ENCODE data around the gene ZNF138. TPM values are rescaled to one million over a fixed set of nuclear protein-coding genes. Genes with fewer than 3 reads are reported as not detected.
"Not testable (repeated sequence)": the region's sequence is repeated elsewhere in the genome, so short reads cannot be mapped to it uniquely, and the experiment has no call there.

Gene ZNF138
- polyA plus RNA-seq, 1 donor from 2014 or later = 50.4 TPM

- Histone ChIP-seq H2AFZ (ENCODE audit: low read depth, low read length) (no peak overlapping the region), H3K27ac (ENCODE audit: low read length) (no peak overlapping the region), H3K4me3 (ENCODE audit: low read length) (no peak overlapping the region), H3K9me3 (ENCODE audit: low read length) (peaks cover 5% of the 10 kb centered on the region), H3K9ac (ENCODE audit: low read length) (no peak overlapping the region), H3K27me3 (ENCODE audit: insufficient read depth, low read depth, low read length) (no peaks in the 10 kb centered on the region), H3K4me2 (ENCODE audit: low read length) (no peak overlapping the region), H3F3A (ENCODE audit: insufficient read depth, low read length, poor library complexity, severe bottlenecking) (no peaks in the 10 kb centered on the region), H3K9me2 (ENCODE audit: insufficient read depth, low read length) (no peaks in the 10 kb centered on the region), H3K79me2 (replicated peaks; ENCODE audit: insufficient read depth, low read length) (no peaks in the 10 kb centered on the region), H3K36me3 (ENCODE audit: insufficient read depth, low read length) (no peaks in the 10 kb centered on the region), H4K20me1 (ENCODE audit: insufficient read depth) (no peaks in the 10 kb centered on the region)
- TF ChIP-seq, protein P1, sequence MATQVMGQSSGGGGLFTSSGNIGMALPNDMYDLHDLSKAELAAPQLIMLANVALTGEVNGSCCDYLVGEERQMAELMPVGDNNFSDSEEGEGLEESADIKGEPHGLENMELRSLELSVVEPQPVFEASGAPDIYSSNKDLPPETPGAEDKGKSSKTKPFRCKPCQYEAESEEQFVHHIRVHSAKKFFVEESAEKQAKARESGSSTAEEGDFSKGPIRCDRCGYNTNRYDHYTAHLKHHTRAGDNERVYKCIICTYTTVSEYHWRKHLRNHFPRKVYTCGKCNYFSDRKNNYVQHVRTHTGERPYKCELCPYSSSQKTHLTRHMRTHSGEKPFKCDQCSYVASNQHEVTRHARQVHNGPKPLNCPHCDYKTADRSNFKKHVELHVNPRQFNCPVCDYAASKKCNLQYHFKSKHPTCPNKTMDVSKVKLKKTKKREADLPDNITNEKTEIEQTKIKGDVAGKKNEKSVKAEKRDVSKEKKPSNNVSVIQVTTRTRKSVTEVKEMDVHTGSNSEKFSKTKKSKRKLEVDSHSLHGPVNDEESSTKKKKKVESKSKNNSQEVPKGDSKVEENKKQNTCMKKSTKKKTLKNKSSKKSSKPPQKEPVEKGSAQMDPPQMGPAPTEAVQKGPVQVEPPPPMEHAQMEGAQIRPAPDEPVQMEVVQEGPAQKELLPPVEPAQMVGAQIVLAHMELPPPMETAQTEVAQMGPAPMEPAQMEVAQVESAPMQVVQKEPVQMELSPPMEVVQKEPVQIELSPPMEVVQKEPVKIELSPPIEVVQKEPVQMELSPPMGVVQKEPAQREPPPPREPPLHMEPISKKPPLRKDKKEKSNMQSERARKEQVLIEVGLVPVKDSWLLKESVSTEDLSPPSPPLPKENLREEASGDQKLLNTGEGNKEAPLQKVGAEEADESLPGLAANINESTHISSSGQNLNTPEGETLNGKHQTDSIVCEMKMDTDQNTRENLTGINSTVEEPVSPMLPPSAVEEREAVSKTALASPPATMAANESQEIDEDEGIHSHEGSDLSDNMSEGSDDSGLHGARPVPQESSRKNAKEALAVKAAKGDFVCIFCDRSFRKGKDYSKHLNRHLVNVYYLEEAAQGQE (IDR thresholded peaks at IDR 0.05; ENCODE audit: borderline replicate concordance) = no peak
These were observed 37.9 kb downstream of the ZNF138 start for GRCh38 chr7:64832136-64832535.

GRCh38 chr7:64834989-64835388 is 40.8 kb downstream of the ZNF138 start:
- Histone ChIP-seq H3F3A (ENCODE audit: insufficient read depth, low read length, poor library complexity, severe bottlenecking) (no peaks in the 10 kb centered on the region), H3K27me3 (ENCODE audit: insufficient read depth, low read depth, low read length) (no peaks in the 10 kb centered on the region), H3K79me2 (replicated peaks; ENCODE audit: insufficient read depth, low read length) (no peaks in the 10 kb centered on the region), H2AFZ (ENCODE audit: low read depth, low read length) (no peak overlapping the region), H3K4me2 (ENCODE audit: low read length) (no peak overlapping the region), H3K9me3 (ENCODE audit: low read length) (no peaks in the 10 kb centered on the region), H4K20me1 (ENCODE audit: insufficient read depth) (no peaks in the 10 kb centered on the region), H3K4me3 (ENCODE audit: low read length) (no peak overlapping the region), H3K27ac (ENCODE audit: low read length) (no peak overlapping the region), H3K36me3 (ENCODE audit: insufficient read depth, low read length) (no peaks in the 10 kb centered on the region), H3K9me2 (ENCODE audit: insufficient read depth, low read length) (no peaks in the 10 kb centered on the region), H3K9ac (ENCODE audit: low read length) (no peak overlapping the region)
- TF ChIP-seq RAD21 (conservative IDR thresholded peaks at IDR 0.05) = no peak
- TF ChIP-seq EP300 (conservative IDR thresholded peaks at IDR 0.05; ENCODE audit: poor library complexity, severe bottlenecking) = no peak
- no peak for TF ChIP-seq TAF1 (IDR thresholded peaks at IDR 0.05; ENCODE audit: low read depth)
- TF ChIP-seq MXI1 (conservative IDR thresholded peaks at IDR 0.05; ENCODE audit: poor library complexity, severe bottlenecking) = no peak
- TF ChIP-seq, protein P1 (IDR thresholded peaks at IDR 0.05; ENCODE audit: borderline replicate concordance) = no peak
- no peak for TF ChIP-seq EZH2 (IDR thresholded peaks at IDR 0.05; ENCODE audit: borderline replicate concordance, insufficient read depth, low read length, poor library complexity, severe bottlenecking)
- no peak for TF ChIP-seq SMC3 (conservative IDR thresholded peaks at IDR 0.05; ENCODE audit: poor library complexity)
- TF ChIP-seq POLR2AphosphoS5 (IDR thresholded peaks at IDR 0.05) = no peak
- TF ChIP-seq, protein P2, sequence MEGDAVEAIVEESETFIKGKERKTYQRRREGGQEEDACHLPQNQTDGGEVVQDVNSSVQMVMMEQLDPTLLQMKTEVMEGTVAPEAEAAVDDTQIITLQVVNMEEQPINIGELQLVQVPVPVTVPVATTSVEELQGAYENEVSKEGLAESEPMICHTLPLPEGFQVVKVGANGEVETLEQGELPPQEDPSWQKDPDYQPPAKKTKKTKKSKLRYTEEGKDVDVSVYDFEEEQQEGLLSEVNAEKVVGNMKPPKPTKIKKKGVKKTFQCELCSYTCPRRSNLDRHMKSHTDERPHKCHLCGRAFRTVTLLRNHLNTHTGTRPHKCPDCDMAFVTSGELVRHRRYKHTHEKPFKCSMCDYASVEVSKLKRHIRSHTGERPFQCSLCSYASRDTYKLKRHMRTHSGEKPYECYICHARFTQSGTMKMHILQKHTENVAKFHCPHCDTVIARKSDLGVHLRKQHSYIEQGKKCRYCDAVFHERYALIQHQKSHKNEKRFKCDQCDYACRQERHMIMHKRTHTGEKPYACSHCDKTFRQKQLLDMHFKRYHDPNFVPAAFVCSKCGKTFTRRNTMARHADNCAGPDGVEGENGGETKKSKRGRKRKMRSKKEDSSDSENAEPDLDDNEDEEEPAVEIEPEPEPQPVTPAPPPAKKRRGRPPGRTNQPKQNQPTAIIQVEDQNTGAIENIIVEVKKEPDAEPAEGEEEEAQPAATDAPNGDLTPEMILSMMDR (IDR thresholded peaks at IDR 0.05; ENCODE audit: poor library complexity, severe bottlenecking) = no peak

DNA sequence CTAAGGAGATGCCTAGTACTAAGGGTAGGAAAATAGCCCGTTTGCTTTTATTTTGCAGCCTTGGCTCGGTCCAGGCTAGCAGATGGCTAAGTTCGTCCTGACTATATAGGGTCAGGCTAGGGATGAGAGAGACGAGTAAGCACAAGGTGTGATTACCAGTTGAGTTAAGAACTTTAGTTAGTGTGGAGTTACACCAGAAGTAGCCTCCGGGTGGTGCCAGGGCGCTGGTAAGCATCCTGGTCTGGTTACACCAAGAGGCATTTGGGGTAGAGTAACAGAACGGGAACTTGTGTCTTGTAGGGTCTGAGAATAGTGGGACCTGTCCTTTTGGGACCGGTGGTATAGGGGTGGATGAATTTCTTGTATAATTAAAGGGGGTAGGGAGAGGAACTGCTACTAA is 41.6 kb downstream of the ZNF138 start:
- not testable (repeated sequence) for H4K20me1 ChIP-seq (ENCODE audit: insufficient read depth); H3K79me2 ChIP-seq (replicated peaks; ENCODE audit: insufficient read depth, low read length); H3K9me2 ChIP-seq (ENCODE audit: insufficient read depth, low read length); H2AFZ ChIP-seq (ENCODE audit: low read depth, low read length); H3K27ac ChIP-seq (ENCODE audit: low read length); H3K36me3 ChIP-seq (ENCODE audit: insufficient read depth, low read length); H3K4me2 ChIP-seq (ENCODE audit: low read length); H3K4me3 ChIP-seq (ENCODE audit: low read length); H3F3A ChIP-seq (ENCODE audit: insufficient read depth, low read length, poor library complexity, severe bottlenecking); H3K9me3 ChIP-seq (ENCODE audit: low read length); H3K27me3 ChIP-seq (ENCODE audit: insufficient read depth, low read depth, low read length); H3K9ac ChIP-seq (ENCODE audit: low read length)

GRCh38 chr7:64838051-64838450 is 43.8 kb downstream of the ZNF138 start:
- not testable (repeated sequence) for H2AFZ ChIP-seq (ENCODE audit: low read depth, low read length); H3K9me2 ChIP-seq (ENCODE audit: insufficient read depth, low read length); H3F3A ChIP-seq (ENCODE audit: insufficient read depth, low read length, poor library complexity, severe bottlenecking); H3K79me2 ChIP-seq (replicated peaks; ENCODE audit: insufficient read depth, low read length); H3K27ac ChIP-seq (ENCODE audit: low read length); H3K4me2 ChIP-seq (ENCODE audit: low read length); H3K9ac ChIP-seq (ENCODE audit: low read length); H3K4me3 ChIP-seq (ENCODE audit: low read length); H3K9me3 ChIP-seq (ENCODE audit: low read length); H4K20me1 ChIP-seq (ENCODE audit: insufficient read depth); H3K27me3 ChIP-seq (ENCODE audit: insufficient read depth, low read depth, low read length); H3K36me3 ChIP-seq (ENCODE audit: insufficient read depth, low read length)

Data from neural cell (in vitro differentiated cells).